K562 (cell line): ENCODE data around the gene ADGRG1. TPM values are rescaled to one million over a fixed set of nuclear protein-coding genes. Genes with fewer than 3 reads are reported as not detected.
A peak's percentile ranks its signal among the peaks of the same experiment; 100 is the strongest.

Experiments used
- BRD4 ChIP-seq: fragments of 200-600 bp; sonication (generic); IDR thresholded peaks from 2 replicates; pipeline ENCODE4 v1.6.1; 2017; ENCODE audit warnings: inconsistent platforms
- FOSL1 ChIP-seq: fragments of 200-800 bp; sonication (Bioruptor generic); conservative IDR thresholded peaks from 2 replicates; pipeline ENCODE4 v1.6.1; 2016; ENCODE audit warnings: missing genetic modification characterization, missing compliant biosample characterization
- HDAC8 ChIP-seq: fragments of 450-650 bp; IDR thresholded peaks from 2 replicates; pipeline ENCODE4 v1.6.1; 2016; ENCODE audit warnings: mild to moderate bottlenecking, missing genetic modification characterization, moderate library complexity, missing compliant biosample characterization
- HDGF ChIP-seq: fragments of 450-650 bp; IDR thresholded peaks from 2 replicates; pipeline ENCODE4 v1.6.1; 2016
- HOXB6 ChIP-seq: fragments of 250-450 bp; sonication (Bioruptor Pico); IDR thresholded peaks from 2 replicates; pipeline ENCODE4 v1.5.1; 2022; ENCODE audit warnings: mild to moderate bottlenecking, borderline replicate concordance
- KAT7 ChIP-seq: sonication (generic); formaldehyde crosslinking; IDR thresholded peaks from 2 replicates; pipeline ENCODE4 v1.8.0; 2022; ENCODE audit warnings: missing genetic modification reagents, mild to moderate bottlenecking, borderline replicate concordance
- KDM5B ChIP-seq: fragments of 200-600 bp; sonication (generic); IDR thresholded peaks from 2 replicates; pipeline ENCODE4 v1.6.1; 2012; ENCODE audit warnings: low read depth, mild to moderate bottlenecking, moderate library complexity, low read length, control low read depth, inconsistent platforms; ENCODE audit not compliant: insufficient replicate concordance
- KLF13 ChIP-seq: fragments of 450-650 bp; IDR thresholded peaks from 2 replicates; pipeline ENCODE4 v1.6.1; 2016; ENCODE audit warnings: missing genetic modification characterization, low read depth, mild to moderate bottlenecking, missing compliant biosample characterization, moderate library complexity, borderline replicate concordance
- NCOA6 ChIP-seq: fragments of 450-650 bp; IDR thresholded peaks from 2 replicates; pipeline ENCODE4 v1.6.1; 2017; ENCODE audit warnings: mild to moderate bottlenecking
- POLR2A ChIP-seq: fragments of 450-650 bp; conservative IDR thresholded peaks from 2 replicates; pipeline ENCODE4 v1.6.1; 2016
- SETDB1 ChIP-seq: IDR thresholded peaks from one replicate; pipeline ENCODE4 v1.6.1; 2012; ENCODE audit warnings: low read length, control low read depth, inconsistent platforms
- SIN3B ChIP-seq: fragments of 450-650 bp; IDR thresholded peaks from 2 replicates; pipeline ENCODE4 v1.6.1; 2017; ENCODE audit warnings: low read depth, mild to moderate bottlenecking, moderate library complexity
- SIRT6 ChIP-seq: IDR thresholded peaks from one replicate; pipeline ENCODE4 v1.6.1; 2012; ENCODE audit warnings: low read depth, mild to moderate bottlenecking, control low read depth, inconsistent platforms, low read length, moderate library complexity
- SREBF2 ChIP-seq: sonication (generic); formaldehyde crosslinking; IDR thresholded peaks from 2 replicates; pipeline ENCODE4 v1.4.0; 2020; ENCODE audit warnings: mild to moderate bottlenecking, missing genetic modification reagents
- STAG1 ChIP-seq: sonication (generic); formaldehyde crosslinking; IDR thresholded peaks from 2 replicates; pipeline ENCODE4 v1.5.0; 2020; ENCODE audit warnings: missing genetic modification reagents, borderline replicate concordance
- TAF7 ChIP-seq: fragments of 450-650 bp; IDR thresholded peaks from 2 replicates; pipeline ENCODE4 v1.6.1; 2016; ENCODE audit warnings: missing genetic modification characterization, missing compliant biosample characterization
- ZFP91 ChIP-seq: sonication (generic); formaldehyde crosslinking; IDR thresholded peaks from 2 replicates; pipeline ENCODE4 v1.8.0; 2022; ENCODE audit warnings: mild to moderate bottlenecking, missing genetic modification reagents
- ZNF134 ChIP-seq: fragments of 250-450 bp; sonication (Bioruptor Pico); conservative IDR thresholded peaks from 2 replicates; pipeline ENCODE4 v1.4.0; 2020
- ZNF175 ChIP-seq: fragments of 200-800 bp; sonication (Bioruptor generic); IDR thresholded peaks from 2 replicates; pipeline ENCODE4 v1.6.1; 2016; ENCODE audit warnings: low read depth, mild to moderate bottlenecking, missing genetic modification characterization, missing compliant biosample characterization
- ZNF395 ChIP-seq: fragments of 200-800 bp; sonication (Bioruptor generic); IDR thresholded peaks from 2 replicates; pipeline ENCODE4 v1.6.1; 2017; ENCODE audit warnings: missing genetic modification characterization, missing compliant biosample characterization
- ZNF780A ChIP-seq: fragments of 250-450 bp; sonication (Bioruptor Pico); IDR thresholded peaks from 2 replicates; pipeline ENCODE4 v1.5.0; 2021; ENCODE audit warnings: mild to moderate bottlenecking
- polyA plus RNA-seq, 8 experiments: library from polyadenylated mRNA; depleted of rRNA in 4 of 8; stranded (reverse) in 5 of 8; unstranded in 3 of 8; fragments of >200 nt; fragmentation: Nextera tagmentation in 2 of 8; fragmentation: Illumina TruSeq in 1 of 8; extraction: Ambion mirVana in 2 of 8; extraction: Trizol in 1 of 8; gene quantifications; 2 replicates each; pipeline versions ENCODE4 v1.2.1 to v1.2.3, GENCODE V29; 2011 to 2014; ENCODE audit warnings: inconsistent platforms in 1 of 8, missing spikeins in 1 of 8
- total RNA-seq, 7 experiments: library from RNA; depleted of rRNA in 6 of 7; stranded (reverse); fragments of >200 nt in 6 of 7; fragmentation: Illumina TruSeq in 2 of 7; extraction: Trizol in 2 of 7; gene quantifications; 2 replicates each; pipeline versions ENCODE4 v1.2.1 to v1.2.3, GENCODE V29; 2011 to 2021; ENCODE audit warnings: low replicate concordance in 1 of 7
- TF ChIP-seq, protein P1 (sequence below): fragments of 450-650 bp; IDR thresholded peaks from 2 replicates; pipeline ENCODE4 v1.6.1; 2016; ENCODE audit warnings: missing biosample characterization, missing genetic modification characterization
- TF ChIP-seq, protein P2 (sequence below): IDR thresholded peaks from 2 replicates; pipeline ENCODE4 v1.6.1; 2011; ENCODE audit not compliant: insufficient read length; ENCODE audit errors: extremely low read depth
- TF ChIP-seq, protein P3 (sequence below): sonication (generic); formaldehyde crosslinking; IDR thresholded peaks from 2 replicates; pipeline ENCODE4 v1.8.1; 2022; ENCODE audit warnings: missing genetic modification reagents

The ADGRG1 gene
- total and polyA plus RNA-seq, 9 of the 15 experiments (the other 6 are each of a cell fraction or from before 2014, with no cell fraction given): 0.04 to 0.31 (median 0.16) TPM; not detected in 6

- TF ChIP-seq ZNF134 (CRISPR knock-in tag): no peak
- no peak for TF ChIP-seq HDAC8 (tag)
- TF ChIP-seq SREBF2: no peak
- TF ChIP-seq SIRT6: no peak
- TF ChIP-seq HDGF: no peak
- TF ChIP-seq ZFP91 (CRISPR knock-in tag): no peak
- TF ChIP-seq KLF13 (tag): no peak
- TF ChIP-seq NCOA6: no peak
- no peak for TF ChIP-seq ZNF175 (CRISPR knock-in tag)
- TF ChIP-seq KDM5B: no peak
- no peak for TF ChIP-seq HOXB6
- peak; percentile 38; the same call in 1 of the 2 replicates for TF ChIP-seq FOSL1 (tag)
- TF ChIP-seq, protein P1, sequence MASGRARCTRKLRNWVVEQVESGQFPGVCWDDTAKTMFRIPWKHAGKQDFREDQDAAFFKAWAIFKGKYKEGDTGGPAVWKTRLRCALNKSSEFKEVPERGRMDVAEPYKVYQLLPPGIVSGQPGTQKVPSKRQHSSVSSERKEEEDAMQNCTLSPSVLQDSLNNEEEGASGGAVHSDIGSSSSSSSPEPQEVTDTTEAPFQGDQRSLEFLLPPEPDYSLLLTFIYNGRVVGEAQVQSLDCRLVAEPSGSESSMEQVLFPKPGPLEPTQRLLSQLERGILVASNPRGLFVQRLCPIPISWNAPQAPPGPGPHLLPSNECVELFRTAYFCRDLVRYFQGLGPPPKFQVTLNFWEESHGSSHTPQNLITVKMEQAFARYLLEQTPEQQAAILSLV: no peak
- no peak for TF ChIP-seq ZNF780A (CRISPR knock-in tag)
- TF ChIP-seq TAF7 (tag): no peak
- TF ChIP-seq SIN3B: no peak
- TF ChIP-seq SETDB1: no peak
- TF ChIP-seq BRD4: no peak
- no peak for TF ChIP-seq POLR2A
- no peak for TF ChIP-seq STAG1
- TF ChIP-seq, protein P2, sequence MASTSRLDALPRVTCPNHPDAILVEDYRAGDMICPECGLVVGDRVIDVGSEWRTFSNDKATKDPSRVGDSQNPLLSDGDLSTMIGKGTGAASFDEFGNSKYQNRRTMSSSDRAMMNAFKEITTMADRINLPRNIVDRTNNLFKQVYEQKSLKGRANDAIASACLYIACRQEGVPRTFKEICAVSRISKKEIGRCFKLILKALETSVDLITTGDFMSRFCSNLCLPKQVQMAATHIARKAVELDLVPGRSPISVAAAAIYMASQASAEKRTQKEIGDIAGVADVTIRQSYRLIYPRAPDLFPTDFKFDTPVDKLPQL: no peak
- TF ChIP-seq ZNF395 (CRISPR knock-in tag): no peak
- TF ChIP-seq, protein P3, sequence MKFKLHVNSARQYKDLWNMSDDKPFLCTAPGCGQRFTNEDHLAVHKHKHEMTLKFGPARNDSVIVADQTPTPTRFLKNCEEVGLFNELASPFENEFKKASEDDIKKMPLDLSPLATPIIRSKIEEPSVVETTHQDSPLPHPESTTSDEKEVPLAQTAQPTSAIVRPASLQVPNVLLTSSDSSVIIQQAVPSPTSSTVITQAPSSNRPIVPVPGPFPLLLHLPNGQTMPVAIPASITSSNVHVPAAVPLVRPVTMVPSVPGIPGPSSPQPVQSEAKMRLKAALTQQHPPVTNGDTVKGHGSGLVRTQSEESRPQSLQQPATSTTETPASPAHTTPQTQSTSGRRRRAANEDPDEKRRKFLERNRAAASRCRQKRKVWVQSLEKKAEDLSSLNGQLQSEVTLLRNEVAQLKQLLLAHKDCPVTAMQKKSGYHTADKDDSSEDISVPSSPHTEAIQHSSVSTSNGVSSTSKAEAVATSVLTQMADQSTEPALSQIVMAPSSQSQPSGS (CRISPR knock-in tag): no peak
- no peak for TF ChIP-seq KAT7 (CRISPR knock-in tag)
Measured at GRCh38 chr16:57690782-57691471, 62.5 kb downstream of the ADGRG1 start (continued).
